ENCODE results near the gene SIGLEC12.

DNA sequence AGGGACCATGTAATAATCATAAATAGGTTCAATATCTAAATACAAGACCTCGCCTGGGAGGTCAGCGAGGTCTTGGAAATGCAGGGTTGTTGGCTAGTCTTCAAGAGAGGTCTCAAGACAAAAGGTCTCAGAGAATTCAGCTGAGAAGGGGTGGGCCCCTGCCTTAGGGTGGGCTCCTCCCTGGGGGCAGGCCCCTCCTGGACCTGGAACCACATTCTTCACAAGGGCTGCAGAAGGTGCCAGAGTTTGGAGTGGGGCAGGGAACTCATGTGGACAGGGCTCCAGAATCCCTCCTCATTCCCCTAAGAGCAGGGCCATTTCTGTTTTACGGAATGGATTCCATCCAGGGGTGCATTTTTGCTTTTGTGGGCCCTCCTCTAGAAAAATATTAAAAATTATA, 13.1 kb downstream of the SIGLEC12 start:
- TF ChIP-seq, protein P1, sequence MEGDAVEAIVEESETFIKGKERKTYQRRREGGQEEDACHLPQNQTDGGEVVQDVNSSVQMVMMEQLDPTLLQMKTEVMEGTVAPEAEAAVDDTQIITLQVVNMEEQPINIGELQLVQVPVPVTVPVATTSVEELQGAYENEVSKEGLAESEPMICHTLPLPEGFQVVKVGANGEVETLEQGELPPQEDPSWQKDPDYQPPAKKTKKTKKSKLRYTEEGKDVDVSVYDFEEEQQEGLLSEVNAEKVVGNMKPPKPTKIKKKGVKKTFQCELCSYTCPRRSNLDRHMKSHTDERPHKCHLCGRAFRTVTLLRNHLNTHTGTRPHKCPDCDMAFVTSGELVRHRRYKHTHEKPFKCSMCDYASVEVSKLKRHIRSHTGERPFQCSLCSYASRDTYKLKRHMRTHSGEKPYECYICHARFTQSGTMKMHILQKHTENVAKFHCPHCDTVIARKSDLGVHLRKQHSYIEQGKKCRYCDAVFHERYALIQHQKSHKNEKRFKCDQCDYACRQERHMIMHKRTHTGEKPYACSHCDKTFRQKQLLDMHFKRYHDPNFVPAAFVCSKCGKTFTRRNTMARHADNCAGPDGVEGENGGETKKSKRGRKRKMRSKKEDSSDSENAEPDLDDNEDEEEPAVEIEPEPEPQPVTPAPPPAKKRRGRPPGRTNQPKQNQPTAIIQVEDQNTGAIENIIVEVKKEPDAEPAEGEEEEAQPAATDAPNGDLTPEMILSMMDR (IDR thresholded peaks at IDR 0.05; ENCODE audit: borderline replicate concordance, extremely low read depth, low read length, poor library complexity, severe bottlenecking): no peak
- TF ChIP-seq EZH2 (IDR thresholded peaks at IDR 0.05; ENCODE audit: borderline replicate concordance, low read depth, low read length, severe bottlenecking): no peak
